IMR-90 (cell line): Measurements from ENCODE around the gene SOX8. TPM values are rescaled to one million over a fixed set of nuclear protein-coding genes. Genes with fewer than 3 reads are reported as not detected.

Experiments used
- ATAC-seq: fragments of 200-7000 bp; cut with Tn5 transposase; 2 replicates; pipeline ENCODE4 v1.9.1; 2020; ENCODE audit warnings: low read depth, mild to moderate bottlenecking, moderate library complexity
- BruUV-seq: library from RNA; stranded (reverse); fragments of 400-500 nt; replicated peaks from 2 replicates; lab custom pipeline; 2021; lab: Mats Ljungman, UMichigan
- CTCF ChIA-PET: fragments of 300-600 bp; formaldehyde crosslinking; extraction: SDS; loops from one replicate; lab custom pipeline; 2021; ENCODE audit warnings: antibody characterized with exemption; lab: Yijun Ruan, JAX
- POLR2A ChIA-PET: fragments of 300-600 bp; sonication (Branson Sonifier 250); formaldehyde crosslinking; loops from one replicate; lab custom pipeline; 2022; ENCODE audit warnings: antibody characterized with exemption; ENCODE audit not compliant: unreplicated experiment; lab: Charles Lee
- DNase-seq: peaks from one replicate; pipeline ENCODE4 v3.0.0; 2013
- H2AFZ ChIP-seq: replicated peaks from 2 replicates; pipeline ENCODE3; 2013; ENCODE audit warnings: low read length, mild to moderate bottlenecking; ENCODE audit not compliant: poor library complexity
- H2AK5ac ChIP-seq: 2 replicates; pipeline ENCODE4 v1.6.1; 2013; ENCODE audit warnings: low read depth, low read length, inconsistent platforms
- H2AK9ac ChIP-seq: replicated peaks from 2 replicates; pipeline ENCODE3; 2013; ENCODE audit warnings: mild to moderate bottlenecking, low read depth, low read length, moderate library complexity; ENCODE audit not compliant: poor library complexity
- H2BK120ac ChIP-seq: 2 replicates; pipeline ENCODE4 v1.6.1; 2013; ENCODE audit warnings: low read depth, low read length, inconsistent platforms
- H2BK15ac ChIP-seq: 3 replicates; pipeline ENCODE4 v1.6.1; 2013; ENCODE audit warnings: low read depth, low read length, inconsistent platforms
- H2BK20ac ChIP-seq: 2 replicates; pipeline ENCODE4 v1.6.1; 2013; ENCODE audit warnings: low read depth, mild to moderate bottlenecking, inconsistent platforms, low read length, moderate library complexity
- H2BK5ac ChIP-seq: 2 replicates; pipeline ENCODE4 v1.6.1; 2013; ENCODE audit warnings: mild to moderate bottlenecking, low read depth, low read length, inconsistent platforms; ENCODE audit not compliant: poor library complexity, severe bottlenecking
- H3K14ac ChIP-seq: replicated peaks from 2 replicates; pipeline ENCODE4 v1.6.1; 2013; ENCODE audit warnings: low read depth, low read length, inconsistent platforms
- H3K18ac ChIP-seq: 2 replicates; pipeline ENCODE4 v1.6.1; 2013; ENCODE audit warnings: low read depth, low read length, control low read depth
- H3K23ac ChIP-seq: 2 replicates; pipeline ENCODE4 v1.6.1; 2013; ENCODE audit warnings: low read depth, low read length, inconsistent platforms
- H3K27ac ChIP-seq: 2 replicates; pipeline ENCODE4 v1.5.1; 2013; ENCODE audit warnings: mild to moderate bottlenecking, control low read depth, low read length; ENCODE audit not compliant: insufficient read depth
- H3K27me3 ChIP-seq: 2 replicates; pipeline ENCODE4 v1.6.1; 2013; ENCODE audit warnings: low read length; ENCODE audit not compliant: control insufficient read depth, insufficient read depth
- H3K36me3 ChIP-seq: 2 replicates; pipeline ENCODE4 v1.6.1; 2013; ENCODE audit warnings: low read length, mixed read lengths; ENCODE audit not compliant: control insufficient read depth, insufficient read depth
- H3K4ac ChIP-seq: 2 replicates; pipeline ENCODE4 v1.6.1; 2013; ENCODE audit warnings: low read depth, low read length, inconsistent platforms
- H3K4me1 ChIP-seq: 2 replicates; pipeline ENCODE4 v1.6.1; 2013; ENCODE audit warnings: low read length, mixed read lengths; ENCODE audit not compliant: control insufficient read depth, insufficient read depth
- H3K4me2 ChIP-seq: 2 replicates; pipeline ENCODE4 v1.6.1; 2013; ENCODE audit warnings: low read depth, mild to moderate bottlenecking, control low read depth, low read length, moderate library complexity
- H3K4me3 ChIP-seq: 2 replicates; pipeline ENCODE4 v1.5.1; 2013; ENCODE audit warnings: low read depth, mild to moderate bottlenecking, control low read depth, low read length, moderate library complexity; ENCODE audit not compliant: insufficient read depth
- H3K56ac ChIP-seq: 2 replicates; pipeline ENCODE4 v1.6.1; 2013; ENCODE audit warnings: low read length, inconsistent platforms; ENCODE audit not compliant: insufficient read depth; ENCODE audit errors: extremely low read depth
- H3K79me1 ChIP-seq, 2 experiments: 2 replicates each; pipeline ENCODE4 v1.6.1; 2013; ENCODE audit warnings: low read length in 2 of 2, inconsistent platforms in 1 of 2, low read depth in 1 of 2
- H3K9ac ChIP-seq: 2 replicates; pipeline ENCODE4 v1.6.1; 2013; ENCODE audit warnings: low read depth, low read length, control low read depth
- H3K9me1 ChIP-seq: 2 replicates; pipeline ENCODE4 v1.6.1; 2013; ENCODE audit warnings: low read length, inconsistent platforms; ENCODE audit not compliant: insufficient read depth
- H3K9me3 ChIP-seq: 2 replicates; pipeline ENCODE4 v1.6.1; 2013; ENCODE audit warnings: low read length; ENCODE audit not compliant: control insufficient read depth, insufficient read depth
- H4K20me1 ChIP-seq: 2 replicates; pipeline ENCODE4 v1.6.1; 2013; ENCODE audit warnings: low read length, inconsistent platforms; ENCODE audit not compliant: insufficient read depth
- H4K5ac ChIP-seq: 2 replicates; pipeline ENCODE4 v1.6.1; 2013; ENCODE audit warnings: mild to moderate bottlenecking, low read depth, low read length, control low read depth
- H4K8ac ChIP-seq, 2 experiments: 2 replicates each; pipeline ENCODE4 v1.6.1; 2013; ENCODE audit warnings: low read depth in 2 of 2, low read length in 2 of 2, control low read depth in 1 of 2, inconsistent platforms in 1 of 2
- H4K91ac ChIP-seq: 2 replicates; pipeline ENCODE4 v1.6.1; 2013; ENCODE audit warnings: low read depth, low read length, inconsistent platforms; ENCODE audit not compliant: insufficient read depth
- BHLHE40 ChIP-seq: fragments of 150-350 bp; IDR thresholded peaks from 2 replicates; pipeline ENCODE4 v1.6.1; 2016; ENCODE audit warnings: mild to moderate bottlenecking, low read depth, low read length
- CEBPB ChIP-seq: IDR thresholded peaks from 2 replicates; pipeline ENCODE4 v1.6.1; 2012; ENCODE audit warnings: low read depth, low read length, improper control_type of control experiment
- CHD1 ChIP-seq: IDR thresholded peaks from 2 replicates; pipeline ENCODE4 v1.6.1; 2012; ENCODE audit warnings: low read depth, low read length, improper control_type of control experiment
- MXI1 ChIP-seq: IDR thresholded peaks from 2 replicates; pipeline ENCODE4 v1.6.1; 2012; ENCODE audit warnings: low read depth, mild to moderate bottlenecking, low read length, moderate library complexity, borderline replicate concordance
- NFE2L2 ChIP-seq: fragments of 150-350 bp; IDR thresholded peaks from 2 replicates; pipeline ENCODE4 v1.6.1; 2016; ENCODE audit warnings: low read depth, mild to moderate bottlenecking, low read length
- RAD21 ChIP-seq: IDR thresholded peaks from 2 replicates; pipeline ENCODE4 v1.6.1; 2012; ENCODE audit warnings: low read length, improper control_type of control experiment
- RCOR1 ChIP-seq: IDR thresholded peaks from 2 replicates; pipeline ENCODE4 v1.6.1; 2012; ENCODE audit warnings: mild to moderate bottlenecking, low read length, improper control_type of control experiment; ENCODE audit not compliant: insufficient replicate concordance
- RFX5 ChIP-seq: IDR thresholded peaks from 2 replicates; pipeline ENCODE4 v1.8.0; 2012; ENCODE audit warnings: low read depth, mild to moderate bottlenecking, low read length, moderate library complexity
- WGBS, 2 experiments: methylation state at CpG; one replicate each; pipeline versions ENCODE4 v1.1.5 to v1.1.7; 2013; ENCODE audit warnings: missing lambda C conversion rate in 2 of 2; ENCODE audit not compliant: insufficient read length in 1 of 2; ENCODE audit errors: extremely low coverage in 2 of 2; 5-methylcytosine and 5-hydroxymethylcytosine counted together
- dilution Hi-C: fragments of 300-500 bp; cut with HindIII; formaldehyde crosslinking; loops from one replicate; pipeline ENCODE4 v1.14.3; 2018; ENCODE audit warnings: low sequenced_read_pairs; ENCODE audit not compliant: unreplicated experiment
- in situ Hi-C: fragments of 300-500 bp; cut with MboI; formaldehyde crosslinking; loops from 3 replicates; pipeline ENCODE4 v1.14.3; 2019; ENCODE audit warnings: low sequenced_read_pairs, inconsistent platforms, mixed read lengths
- intact Hi-C: fragments of 100-400 bp; cut with micrococcal nuclease; formaldehyde crosslinking; loops from 2 replicates; pipeline ENCODE4 v1.10.0; 2022
- polyA plus RNA-seq, 3 experiments: library from polyadenylated mRNA; depleted of rRNA; stranded (reverse); fragments of >200 nt; gene quantifications; 2 replicates each; pipeline ENCODE4 v1.2.3, GENCODE V29; 2012; ENCODE audit warnings: low replicate concordance in 1 of 3
- total RNA-seq: library from RNA; depleted of rRNA; stranded (reverse); fragments of >200 nt; gene quantifications from 2 replicates; pipeline ENCODE4 v1.2.3, GENCODE V29; 2012
- TF ChIP-seq, protein P1 (sequence below): conservative IDR thresholded peaks from 2 replicates; pipeline ENCODE4 v1.5.1; 2012; ENCODE audit warnings: mild to moderate bottlenecking, low read depth, low read length, improper control_type of control experiment

The SOX8 gene
- total and polyA plus RNA-seq, 2 of the 4 experiments (the other 2 are of a cell fraction): under 0.01 to 0.26 TPM

DNA sequence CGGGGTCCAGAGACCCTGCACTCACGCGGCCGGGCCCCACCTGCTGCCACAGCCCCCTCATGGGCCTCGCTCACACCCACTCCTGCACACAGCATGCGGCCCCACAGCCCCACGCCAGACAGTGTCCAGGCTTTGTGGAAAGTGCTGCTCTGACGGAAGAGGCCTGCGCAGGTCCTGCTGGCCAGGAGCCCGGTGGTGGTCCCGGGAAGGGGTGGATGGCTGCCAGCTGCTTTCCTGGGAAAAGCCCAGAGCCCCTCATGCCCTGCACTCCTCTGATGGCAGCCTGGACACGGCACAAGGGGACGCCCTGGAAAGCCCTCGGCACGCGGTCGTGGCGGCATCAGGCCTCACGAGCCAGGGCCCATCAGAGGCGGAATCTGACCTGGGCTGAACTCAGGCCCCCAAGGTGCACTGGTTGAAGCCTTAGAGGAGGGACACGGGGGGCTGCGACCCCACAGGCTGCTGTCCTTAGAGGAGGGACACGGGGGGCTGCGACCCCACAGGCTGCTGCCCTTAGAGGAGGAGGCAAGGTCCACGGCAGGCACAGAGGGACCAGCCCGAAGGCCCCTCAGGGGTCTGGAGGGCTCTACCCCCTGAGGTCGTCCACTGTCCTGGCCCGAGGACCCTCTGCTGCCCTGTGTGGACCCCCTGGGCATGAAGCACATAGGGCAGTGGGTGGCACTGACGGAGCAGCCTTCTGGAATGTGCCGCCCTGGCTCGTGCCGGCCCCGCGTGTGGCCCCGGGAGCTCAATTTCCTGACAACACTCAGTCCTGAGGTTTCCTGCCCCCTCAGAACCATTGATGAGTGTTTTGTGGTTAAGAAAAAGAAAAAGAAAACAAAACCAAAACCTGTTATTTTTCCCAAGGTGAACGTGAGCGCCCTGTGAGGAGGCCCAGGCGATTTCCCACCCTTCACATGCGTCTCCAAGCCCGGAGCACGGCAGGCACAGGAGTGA, 22.1 kb downstream of the SOX8 start:
- Histone ChIP-seq H3K56ac (no peak overlapping the region), H3K4me3 (no peak overlapping the region), H3K9me1 (no peaks in the 10 kb centered on the region), H3K4me1 (peaks cover 7% of the 10 kb centered on the region), H2AFZ (no peak overlapping the region), H4K20me1 (no peaks in the 10 kb centered on the region; the same call in 1 of the 2 replicates), H3K9ac (no peak overlapping the region), H2AK5ac (peak overlapping the region; percentile 59; the same call in 1 of the 2 replicates), H3K18ac (no peak overlapping the region), H3K79me1 (no peaks in the 10 kb centered on the region), H3K4me2 (no peak overlapping the region), H4K5ac (no peak overlapping the region), H4K8ac (no peak overlapping the region), H3K36me3 (no peaks in the 10 kb centered on the region), H2BK5ac (no peak overlapping the region), H2BK20ac (no peak overlapping the region), H3K27ac (no peak overlapping the region), H3K4ac (no peak overlapping the region), H2BK15ac (no peak overlapping the region), H2BK120ac (no peak overlapping the region), H3K23ac (no peak overlapping the region), H2AK9ac (no peak overlapping the region), H3K14ac (no peak overlapping the region), H3K27me3 (peaks cover 48% of the 10 kb centered on the region; the same call in 1 of the 2 replicates), H4K91ac (no peak overlapping the region), H3K9me3 (peaks cover 5% of the 10 kb centered on the region)
- 59% methylated on average over 15 of the region's 41 CpGs; no CpG with 5 or more reads in 1 of the 2 experiments for WGBS, 2 experiments
- BruUV-seq: no TSS peak
- intact Hi-C loops (no loop called here), dilution Hi-C loops (no loop called here), in situ Hi-C loops (no loop called here)
- ATAC-seq: peak; percentile 12; the same call in 1 of the 2 replicates
- DNase-seq: peak; percentile 14
- ChIA-PET CTCF (interaction anchor here (0.6 kb wide), 1 partner anchor 39 kb away, joined by 3 read pairs; no protein-coding TSS in a partner anchor), POLR2A (no interaction called here)
- TF ChIP-seq MXI1 (no peak), CHD1 (no peak), BHLHE40 (peak; percentile 71), NFE2L2 (no peak), RFX5 (no peak), RCOR1 (no peak), RAD21 (no peak), CEBPB (no peak)
- TF ChIP-seq, protein P1, sequence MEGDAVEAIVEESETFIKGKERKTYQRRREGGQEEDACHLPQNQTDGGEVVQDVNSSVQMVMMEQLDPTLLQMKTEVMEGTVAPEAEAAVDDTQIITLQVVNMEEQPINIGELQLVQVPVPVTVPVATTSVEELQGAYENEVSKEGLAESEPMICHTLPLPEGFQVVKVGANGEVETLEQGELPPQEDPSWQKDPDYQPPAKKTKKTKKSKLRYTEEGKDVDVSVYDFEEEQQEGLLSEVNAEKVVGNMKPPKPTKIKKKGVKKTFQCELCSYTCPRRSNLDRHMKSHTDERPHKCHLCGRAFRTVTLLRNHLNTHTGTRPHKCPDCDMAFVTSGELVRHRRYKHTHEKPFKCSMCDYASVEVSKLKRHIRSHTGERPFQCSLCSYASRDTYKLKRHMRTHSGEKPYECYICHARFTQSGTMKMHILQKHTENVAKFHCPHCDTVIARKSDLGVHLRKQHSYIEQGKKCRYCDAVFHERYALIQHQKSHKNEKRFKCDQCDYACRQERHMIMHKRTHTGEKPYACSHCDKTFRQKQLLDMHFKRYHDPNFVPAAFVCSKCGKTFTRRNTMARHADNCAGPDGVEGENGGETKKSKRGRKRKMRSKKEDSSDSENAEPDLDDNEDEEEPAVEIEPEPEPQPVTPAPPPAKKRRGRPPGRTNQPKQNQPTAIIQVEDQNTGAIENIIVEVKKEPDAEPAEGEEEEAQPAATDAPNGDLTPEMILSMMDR: no peak
